OCI-LY1 (cell line): ENCODE data around the gene STK38.

Experiments used
- EZH2 ChIP-seq: fragments of 200-600 bp; sonication (generic), shearing (Covaris generic); IDR thresholded peaks from 2 replicates; pipeline ENCODE4 v1.8.0; 2017; ENCODE audit warnings: borderline replicate concordance, mixed run types, mild to moderate bottlenecking, antibody characterized with exemption, low read length, moderate library complexity, mixed read lengths
- TF ChIP-seq, protein P1 (sequence below): fragments of 200-600 bp; sonication (generic), shearing (Covaris generic); IDR thresholded peaks from 2 replicates; pipeline ENCODE4 v1.5.1; 2017; ENCODE audit warnings: mild to moderate bottlenecking, antibody characterized with exemption, low read length, moderate library complexity, mixed read lengths

DNA sequence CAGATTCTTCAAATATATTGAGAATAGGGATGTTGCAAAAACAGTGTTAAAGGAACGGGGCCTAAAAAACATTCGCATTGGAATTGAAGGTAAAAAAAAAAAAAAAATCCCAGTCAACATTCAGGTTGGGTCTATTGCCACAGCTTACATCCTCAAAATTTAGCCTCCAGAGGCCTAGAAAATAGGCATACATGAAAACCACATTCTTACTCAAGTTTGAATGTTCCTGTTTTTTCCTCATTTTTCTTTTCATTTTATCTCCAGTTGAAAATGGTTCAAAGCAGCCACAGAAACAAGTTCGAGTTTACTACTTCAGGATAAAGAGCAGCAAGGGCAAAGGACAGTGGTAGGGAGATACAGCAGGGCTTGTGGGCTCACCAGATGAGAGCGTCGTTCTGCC is 62.5 kb downstream of the STK38 start:
- TF ChIP-seq, protein P1, sequence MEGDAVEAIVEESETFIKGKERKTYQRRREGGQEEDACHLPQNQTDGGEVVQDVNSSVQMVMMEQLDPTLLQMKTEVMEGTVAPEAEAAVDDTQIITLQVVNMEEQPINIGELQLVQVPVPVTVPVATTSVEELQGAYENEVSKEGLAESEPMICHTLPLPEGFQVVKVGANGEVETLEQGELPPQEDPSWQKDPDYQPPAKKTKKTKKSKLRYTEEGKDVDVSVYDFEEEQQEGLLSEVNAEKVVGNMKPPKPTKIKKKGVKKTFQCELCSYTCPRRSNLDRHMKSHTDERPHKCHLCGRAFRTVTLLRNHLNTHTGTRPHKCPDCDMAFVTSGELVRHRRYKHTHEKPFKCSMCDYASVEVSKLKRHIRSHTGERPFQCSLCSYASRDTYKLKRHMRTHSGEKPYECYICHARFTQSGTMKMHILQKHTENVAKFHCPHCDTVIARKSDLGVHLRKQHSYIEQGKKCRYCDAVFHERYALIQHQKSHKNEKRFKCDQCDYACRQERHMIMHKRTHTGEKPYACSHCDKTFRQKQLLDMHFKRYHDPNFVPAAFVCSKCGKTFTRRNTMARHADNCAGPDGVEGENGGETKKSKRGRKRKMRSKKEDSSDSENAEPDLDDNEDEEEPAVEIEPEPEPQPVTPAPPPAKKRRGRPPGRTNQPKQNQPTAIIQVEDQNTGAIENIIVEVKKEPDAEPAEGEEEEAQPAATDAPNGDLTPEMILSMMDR = no peak
- TF ChIP-seq EZH2 = no peak
